ENCODE measurements around the gene PIP4P1.
"Not testable (repeated sequence)": the region's sequence is repeated elsewhere in the genome, so short reads cannot be mapped to it uniquely, and the experiment has no call there.

PIP4P1 gene

GRCh38 chr14:20478894-20479293 lies 17.7 kb upstream of the PIP4P1 start:
- DNase-seq (ENCODE audit: low read depth): no peak
- H3K4me3 ChIP-seq (ENCODE audit: low read depth, low read length): no peak overlapping the region

GRCh38 chr14:20477211-20477876 lies 16.1 kb upstream of the PIP4P1 start:
- H3K4me3 ChIP-seq (ENCODE audit: low read depth, low read length): no peak overlapping the region
- DNase-seq (ENCODE audit: low read depth): no peak

GRCh38 chr14:20476776-20477175 lies 15.5 kb upstream of the PIP4P1 start:
- DNase-seq (ENCODE audit: low read depth): no peak
- no peak overlapping the region for H3K4me3 ChIP-seq (ENCODE audit: low read depth, low read length)

GRCh38 chr14:20472536-20473169 lies 11.4 kb upstream of the PIP4P1 start:
- no peak for DNase-seq (ENCODE audit: low read depth)
- no peak overlapping the region for H3K4me3 ChIP-seq (ENCODE audit: low read depth, low read length)

GRCh38 chr14:20470603-20470901 lies 9.3 kb upstream of the PIP4P1 start:
- peak overlapping the region; percentile 94 for H3K4me3 ChIP-seq (ENCODE audit: low read depth, low read length)
- DNase-seq (ENCODE audit: low read depth): no peak

- H3K4me3 ChIP-seq (ENCODE audit: low read depth, low read length): peak overlapping the region; percentile 94
- no peak for DNase-seq (ENCODE audit: low read depth)
Observed at GRCh38 chr14:20469890-20470602, 8.8 kb upstream of the PIP4P1 start.

- peak; percentile 60 for DNase-seq (ENCODE audit: low read depth)
- peak within 1 kb of the TSS; percentile 94 for H3K4me3 ChIP-seq (ENCODE audit: low read depth, low read length)
Observed at GRCh38 chr14:20469242-20469889, 8.1 kb upstream of the PIP4P1 start, which contains the start of gene PNP. TSS of gene PNP (plus strand) at chr14:20469406. CDS start at chr14:20469525, 119 bp downstream.

GRCh38 chr14:20468764-20469241 lies 7.6 kb upstream of the PIP4P1 start:
- peak overlapping the region; percentile 94 for H3K4me3 ChIP-seq (ENCODE audit: low read depth, low read length)
- DNase-seq (ENCODE audit: low read depth): no peak

GRCh38 chr14:20460458-20461224 lies 593 bp downstream of the PIP4P1 start:
- no peak for DNase-seq (ENCODE audit: low read depth)
- peak overlapping the region; percentile 82 for H3K4me3 ChIP-seq (ENCODE audit: low read depth, low read length)

- DNase-seq (ENCODE audit: low read depth): no peak
- H3K4me3 ChIP-seq (ENCODE audit: low read depth, low read length): no peak overlapping the region
Observed at GRCh38 chr14:20458031-20458789, 3.0 kb downstream of the PIP4P1 start.

- no peak overlapping the region for H3K4me3 ChIP-seq (ENCODE audit: low read depth, low read length)
- no peak for DNase-seq (ENCODE audit: low read depth)
Observed at GRCh38 chr14:20456971-20457370, 4.3 kb downstream of the PIP4P1 start.

- H3K4me3 ChIP-seq (ENCODE audit: low read depth, low read length): peak overlapping the region; percentile 81
- peak; percentile 69 for DNase-seq (ENCODE audit: low read depth)
Observed at GRCh38 chr14:20455355-20456300, 5.6 kb downstream of the PIP4P1 start.

- peak; percentile 97 for DNase-seq (ENCODE audit: low read depth)
- H3K4me3 ChIP-seq (ENCODE audit: low read depth, low read length): peak within 1 kb of the TSS; percentile 81
Observed at GRCh38 chr14:20454516-20455354, 6.5 kb downstream of the PIP4P1 start, which contains the start of the genes APEX1 and OSGEP. TSS of gene APEX1 (plus strand) at chr14:20455226. CDS start at chr14:20455646, 420 bp downstream. TSS of gene OSGEP (minus strand) at chr14:20454812. CDS start at chr14:20454683, 129 bp downstream.

GRCh38 chr14:20452831-20453230 lies 8.4 kb downstream of the PIP4P1 start:
- H3K4me3 ChIP-seq (ENCODE audit: low read depth, low read length); DNase-seq (ENCODE audit: low read depth): not testable (repeated sequence)

- DNase-seq (ENCODE audit: low read depth): no peak
Observed at GRCh38 chr14:20446889-20447288, 14.3 kb downstream of the PIP4P1 start.

GRCh38 chr14:20443650-20444049 lies 17.6 kb downstream of the PIP4P1 start:
- not testable (repeated sequence) for DNase-seq (ENCODE audit: low read depth); H3K4me3 ChIP-seq (ENCODE audit: low read depth, low read length)

More at GRCh38 chr14:20446889-20447288, 14.3 kb downstream of the PIP4P1 start:
- no peak overlapping the region for H3K4me3 ChIP-seq (ENCODE audit: low read depth, low read length)
